GM20000 (cell line): ENCODE measurements around the gene SIN3A.
"Not testable (repeated sequence)": the region's sequence is repeated elsewhere in the genome, so short reads cannot be mapped to it uniquely, and the experiment has no call there.

ENCODE experiments used
- DNase-seq: peaks from one replicate; pipeline ENCODE4 v3.0.0; 2012; ENCODE audit warnings: low spot score
- CTCF ChIP-seq: IDR thresholded peaks from 2 replicates; pipeline ENCODE4 v1.5.1; 2012; ENCODE audit warnings: mild to moderate bottlenecking, control low read depth; ENCODE audit errors: extremely low read depth, missing control alignments

SIN3A gene

GRCh38 chr15:75350601-75351361 is 100.7 kb downstream of the SIN3A start:
- no peak for DNase-seq
- TF ChIP-seq CTCF, result no peak

GRCh38 chr15:75349851-75350588 is 101.5 kb downstream of the SIN3A start:
- TF ChIP-seq CTCF, result no peak
- DNase-seq, result peak; percentile 78

- DNase-seq, result not testable (repeated sequence)
Measured at GRCh38 chr15:75349351-75349669, 102.2 kb downstream of the SIN3A start.

GRCh38 chr15:75348562-75349350 is 102.7 kb downstream of the SIN3A start:
- no peak for TF ChIP-seq CTCF

GRCh38 chr15:75348034-75348561 is 103.4 kb downstream of the SIN3A start:
- DNase-seq, result peak; percentile 60
- TF ChIP-seq CTCF, result no peak

More at GRCh38 chr15:75348562-75349350, 102.7 kb downstream of the SIN3A start:
- DNase-seq, result no peak

- TF ChIP-seq CTCF, result no peak
- DNase-seq, result peak; percentile 80
Measured at GRCh38 chr15:75347222-75348033, 104.1 kb downstream of the SIN3A start.

- no peak for DNase-seq
- TF ChIP-seq CTCF, result no peak
Measured at GRCh38 chr15:75346796-75347221, 104.7 kb downstream of the SIN3A start, which contains the start of gene NEIL1. Gene NEIL1, plus strand, starts transcription at chr15:75347039. Its CDS starts 1,867 bp downstream, at chr15:75348906.

- not testable (repeated sequence) for DNase-seq
Measured at GRCh38 chr15:75343953-75344352, 107.5 kb downstream of the SIN3A start.
